Nephron (organoid): Measurements from ENCODE around the gene GDAP1L1.

Experiments
- H3K27ac Mint-ChIP-seq, 3 experiments: 2 replicates each; pipeline ENCODE4 v1.8.0; 2020; ENCODE audit warnings: mixed read lengths in 3 of 3, mild to moderate bottlenecking in 2 of 3, moderate library complexity in 1 of 3
- H3K27me3 Mint-ChIP-seq: 2 replicates; pipeline ENCODE4 v1.8.0; 2021; ENCODE audit warnings: low read depth, mild to moderate bottlenecking, moderate library complexity, mixed read lengths
- H3K36me3 Mint-ChIP-seq: 2 replicates; pipeline ENCODE4 v1.8.0; 2020; ENCODE audit warnings: low read depth, mixed read lengths
- H3K4me1 Mint-ChIP-seq: 2 replicates; pipeline ENCODE4 v1.8.0; 2020; ENCODE audit warnings: mixed read lengths
- H3K4me3 Mint-ChIP-seq, 3 experiments: 2 replicates each; pipeline ENCODE4 v1.8.0; 2020; ENCODE audit warnings: mild to moderate bottlenecking in 3 of 3, mixed read lengths in 3 of 3, moderate library complexity in 2 of 3
- H3K9me3 Mint-ChIP-seq: 2 replicates; pipeline ENCODE4 v1.8.0; 2020; ENCODE audit warnings: mixed read lengths
- CTCF ChIP-seq, 3 experiments: fragments of 200-600 bp; sonication (generic); IDR thresholded peaks; one replicate each; pipeline ENCODE4 v1.5.0; 2021; ENCODE audit warnings: antibody characterized with exemption in 3 of 3; ENCODE audit not compliant: unreplicated experiment in 3 of 3

The GDAP1L1 gene

GRCh38 chr20:44241796-44242195, 5.3 kb upstream of the GDAP1L1 start:
- no peak overlapping the region for H3K4me3 Mint-ChIP-seq
- no peaks in the 10 kb centered on the region for H3K9me3 Mint-ChIP-seq
- H3K4me1 Mint-ChIP-seq, result no peaks in the 10 kb centered on the region
- no peaks in the 10 kb centered on the region for H3K36me3 Mint-ChIP-seq
- no peak for TF ChIP-seq CTCF (IDR thresholded peaks at IDR 0.05; ENCODE audit: unreplicated experiment in 3 of 3)
- no peak overlapping the region for H3K27ac Mint-ChIP-seq
- H3K27me3 Mint-ChIP-seq, result peaks cover 30% of the 10 kb centered on the region

GRCh38 chr20:44245977-44246376, 1.1 kb upstream of the GDAP1L1 start:
- no peaks in the 10 kb centered on the region for H3K9me3 Mint-ChIP-seq
- TF ChIP-seq CTCF (IDR thresholded peaks at IDR 0.05; ENCODE audit: unreplicated experiment in 3 of 3), result no peak
- no peaks in the 10 kb centered on the region for H3K4me1 Mint-ChIP-seq
- H3K27ac Mint-ChIP-seq, result no peak overlapping the region
- no peak overlapping the region for H3K4me3 Mint-ChIP-seq
- H3K36me3 Mint-ChIP-seq, result no peaks in the 10 kb centered on the region
- peaks cover 44% of the 10 kb centered on the region for H3K27me3 Mint-ChIP-seq

- Mint-ChIP-seq H3K4me3 (peak overlapping the region; percentile 59 to 68 (median 65)), H3K9me3 (no peaks in the 10 kb centered on the region), H3K36me3 (no peaks in the 10 kb centered on the region), H3K4me1 (no peaks in the 10 kb centered on the region), H3K27me3 (peaks cover 44% of the 10 kb centered on the region), H3K27ac (no peak overlapping the region)
- TF ChIP-seq CTCF (IDR thresholded peaks at IDR 0.05; ENCODE audit: unreplicated experiment in 3 of 3), result peak; percentile 67 to 78 (median 74)
Measured at GRCh38 chr20:44247586-44248409, 690 bp downstream of the GDAP1L1 start.

- Mint-ChIP-seq H3K27ac (no peak overlapping the region), H3K9me3 (no peaks in the 10 kb centered on the region), H3K27me3 (peaks cover 44% of the 10 kb centered on the region), H3K4me1 (no peaks in the 10 kb centered on the region), H3K4me3 (peak overlapping the region; percentile 59 to 68 (median 65)), H3K36me3 (no peaks in the 10 kb centered on the region)
- no peak for TF ChIP-seq CTCF (IDR thresholded peaks at IDR 0.05; ENCODE audit: unreplicated experiment in 3 of 3)
Measured at GRCh38 chr20:44248410-44248759, 1.3 kb downstream of the GDAP1L1 start.

- no peaks in the 10 kb centered on the region for H3K9me3 Mint-ChIP-seq
- H3K36me3 Mint-ChIP-seq, result no peaks in the 10 kb centered on the region
- TF ChIP-seq CTCF (IDR thresholded peaks at IDR 0.05; ENCODE audit: unreplicated experiment in 3 of 3), result no peak
- no peak overlapping the region for H3K27ac Mint-ChIP-seq
- H3K4me3 Mint-ChIP-seq, result no peak overlapping the region
- H3K4me1 Mint-ChIP-seq, result no peaks in the 10 kb centered on the region
- peaks cover 24% of the 10 kb centered on the region for H3K27me3 Mint-ChIP-seq
Measured at GRCh38 chr20:44251284-44251683, 4.2 kb downstream of the GDAP1L1 start.

GRCh38 chr20:44253528-44253927, 6.4 kb downstream of the GDAP1L1 start:
- TF ChIP-seq CTCF (IDR thresholded peaks at IDR 0.05; ENCODE audit: unreplicated experiment in 3 of 3), result no peak
- Mint-ChIP-seq H3K4me3 (no peak overlapping the region), H3K4me1 (no peaks in the 10 kb centered on the region), H3K27me3 (peaks cover 4% of the 10 kb centered on the region), H3K9me3 (no peaks in the 10 kb centered on the region), H3K36me3 (no peaks in the 10 kb centered on the region), H3K27ac (no peak overlapping the region)
